ENCODE data around the gene OPN4.

Gene OPN4

GRCh38 chr10:86649471-86650150 is 4.7 kb upstream of the OPN4 start:
- DNase-seq (ENCODE audit: insufficient read length), result no peak
- TF ChIP-seq POLR2AphosphoS5 (IDR thresholded peaks at IDR 0.05; ENCODE audit: low read depth, low read length), result no peak
- TF ChIP-seq POLR2A (IDR thresholded peaks at IDR 0.05; ENCODE audit: low read depth, low read length), result no peak
- no peak for TF ChIP-seq TAF1 (IDR thresholded peaks at IDR 0.05; ENCODE audit: borderline replicate concordance, low read depth, low read length)
- no peak for FAIRE-seq

DNA sequence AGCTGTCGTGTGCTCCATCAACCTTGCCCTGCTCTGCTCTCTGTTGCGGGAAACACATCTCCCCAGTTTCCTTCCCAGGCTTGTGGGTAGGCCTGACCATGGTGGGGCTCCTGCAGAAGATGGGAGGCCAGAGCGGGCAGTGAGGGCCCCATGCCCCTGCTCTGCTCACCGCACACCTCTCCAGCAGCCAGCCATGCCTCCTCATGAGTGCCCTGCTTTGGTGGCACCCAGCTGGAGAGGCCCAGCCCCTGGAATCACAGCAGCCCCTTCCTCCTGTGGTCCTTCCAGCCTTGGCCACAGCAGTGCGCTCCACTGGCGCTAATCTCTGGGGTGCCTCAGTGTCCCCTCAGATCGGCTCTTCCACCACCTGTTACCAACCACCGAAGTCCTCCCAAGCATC is 4.2 kb upstream of the OPN4 start:
- TF ChIP-seq TAF1 (IDR thresholded peaks at IDR 0.05; ENCODE audit: borderline replicate concordance, low read depth, low read length), result no peak
- TF ChIP-seq POLR2A (IDR thresholded peaks at IDR 0.05; ENCODE audit: low read depth, low read length), result no peak
- no peak for TF ChIP-seq POLR2AphosphoS5 (IDR thresholded peaks at IDR 0.05; ENCODE audit: low read depth, low read length)
- FAIRE-seq (no peak), DNase-seq (ENCODE audit: insufficient read length) (no peak)

DNA sequence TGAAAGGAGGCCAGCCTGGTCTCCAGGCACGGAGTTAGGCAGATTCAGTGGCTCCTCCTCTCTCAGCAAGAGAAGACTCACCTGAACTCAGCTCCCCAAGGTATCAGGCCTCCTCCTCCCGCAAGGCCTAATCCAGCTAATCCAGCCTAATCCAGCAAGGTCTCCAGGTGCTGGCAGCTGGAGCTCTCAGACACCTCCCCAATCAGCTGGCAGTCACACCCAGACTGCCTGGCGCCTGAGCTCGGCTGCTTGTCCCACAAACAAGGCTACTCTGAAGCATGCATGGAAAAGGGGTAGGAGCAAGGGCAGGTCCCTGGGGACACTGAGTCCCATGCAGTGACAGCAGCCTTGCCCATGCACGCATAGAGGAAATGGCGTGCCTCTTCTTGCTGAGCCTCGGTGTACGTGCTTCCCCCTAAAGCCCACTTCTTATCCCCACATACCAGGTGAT is 3.3 kb upstream of the OPN4 start:
- FAIRE-seq (no peak), DNase-seq (ENCODE audit: insufficient read length) (peak; percentile 6)
- TF ChIP-seq POLR2AphosphoS5 (IDR thresholded peaks at IDR 0.05; ENCODE audit: low read depth, low read length) (no peak), TAF1 (IDR thresholded peaks at IDR 0.05; ENCODE audit: borderline replicate concordance, low read depth, low read length) (no peak), POLR2A (IDR thresholded peaks at IDR 0.05; ENCODE audit: low read depth, low read length) (no peak)

GRCh38 chr10:86651631-86652331 is 2.6 kb upstream of the OPN4 start:
- DNase-seq (ENCODE audit: insufficient read length) (peak; percentile 7), FAIRE-seq (no peak)
- TF ChIP-seq POLR2AphosphoS5 (IDR thresholded peaks at IDR 0.05; ENCODE audit: low read depth, low read length) (no peak), POLR2A (IDR thresholded peaks at IDR 0.05; ENCODE audit: low read depth, low read length) (no peak)

DNA sequence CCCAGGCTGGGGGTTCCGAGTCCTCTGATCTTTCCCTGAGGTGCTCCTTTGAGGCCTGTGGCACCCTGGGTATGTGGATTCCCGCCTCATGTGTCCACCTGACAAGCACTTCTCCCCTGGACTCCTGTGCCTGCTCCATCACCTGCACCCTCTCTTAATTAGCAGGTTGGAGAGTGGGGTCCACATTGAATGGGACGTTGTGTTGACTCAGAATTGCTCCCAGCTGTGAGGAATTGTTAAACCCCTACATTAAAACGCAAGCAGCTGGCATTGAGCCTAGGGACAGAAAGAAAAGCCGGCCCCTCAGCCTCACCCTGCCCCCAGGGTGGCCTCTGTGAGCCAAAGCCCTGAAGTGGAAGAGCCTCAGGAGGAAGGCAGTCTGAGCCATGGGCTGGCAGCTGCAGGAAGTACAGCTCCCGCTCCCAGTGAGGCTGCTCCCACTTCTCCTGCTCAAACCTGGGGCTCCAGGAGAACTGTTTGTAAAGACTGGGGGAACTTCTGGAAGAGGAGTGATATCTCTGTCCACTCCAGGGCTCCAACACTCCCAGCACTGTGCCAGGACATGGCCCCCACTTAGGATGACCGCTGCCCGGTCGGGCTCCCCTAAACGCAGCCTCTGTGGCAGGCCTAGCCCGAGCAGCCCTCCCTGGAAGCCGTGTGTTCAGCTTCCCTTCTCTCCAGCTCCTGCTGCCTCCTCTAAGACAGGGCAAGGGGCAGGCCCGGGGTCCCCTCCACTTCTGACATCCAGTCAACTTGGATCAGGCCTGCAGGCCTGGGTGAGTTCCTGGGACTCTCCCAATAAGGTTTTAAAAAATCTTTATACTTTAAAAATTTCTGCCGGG is 1.8 kb upstream of the OPN4 start:
- FAIRE-seq (no peak), DNase-seq (ENCODE audit: insufficient read length) (peak; percentile 10)
- TF ChIP-seq POLR2AphosphoS5 (IDR thresholded peaks at IDR 0.05; ENCODE audit: low read depth, low read length) (no peak), POLR2A (IDR thresholded peaks at IDR 0.05; ENCODE audit: low read depth, low read length) (no peak), TAF1 (IDR thresholded peaks at IDR 0.05; ENCODE audit: borderline replicate concordance, low read depth, low read length) (no peak)

DNA sequence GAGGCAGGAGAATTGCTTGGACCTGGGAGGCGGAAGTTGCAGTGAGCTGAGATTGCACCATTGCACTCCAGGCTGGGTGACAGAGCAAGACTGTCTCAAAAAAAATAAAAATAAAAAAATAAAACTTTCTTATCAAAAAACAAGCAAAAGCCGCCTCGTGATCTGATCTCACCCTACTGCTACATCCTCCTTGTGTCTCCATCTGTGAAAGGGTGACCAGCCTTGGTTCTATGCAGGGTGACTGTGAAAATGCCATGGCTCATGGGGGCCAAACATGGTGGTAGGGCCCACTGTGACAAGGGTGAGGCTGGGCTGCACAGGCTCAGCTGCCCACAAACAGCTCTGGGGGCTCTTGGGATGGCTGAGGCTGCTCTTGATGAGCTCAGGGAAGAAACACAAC is 968 bp upstream of the OPN4 start:
- no peak for TF ChIP-seq POLR2AphosphoS5 (IDR thresholded peaks at IDR 0.05; ENCODE audit: low read depth, low read length)
- no peak for TF ChIP-seq POLR2A (IDR thresholded peaks at IDR 0.05; ENCODE audit: low read depth, low read length)
- TF ChIP-seq TAF1 (IDR thresholded peaks at IDR 0.05; ENCODE audit: borderline replicate concordance, low read depth, low read length), result no peak
- DNase-seq (ENCODE audit: insufficient read length) (no peak), FAIRE-seq (no peak)

DNA sequence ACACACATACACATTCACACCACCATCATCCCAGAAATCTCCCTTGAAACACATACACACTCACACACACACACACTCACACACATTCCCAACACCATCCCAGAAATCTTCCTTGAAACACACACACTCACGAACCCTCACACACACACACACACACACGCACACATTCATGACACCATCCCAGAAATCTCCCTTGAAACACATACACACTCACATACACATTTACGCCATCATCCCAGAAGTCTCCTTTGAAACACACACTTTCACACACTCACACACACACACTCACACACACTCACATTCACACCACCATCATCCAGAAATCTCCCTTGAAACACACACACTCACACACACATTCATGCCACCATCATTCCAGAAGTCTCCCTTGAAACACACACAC is 360 bp upstream of the OPN4 start:
- TF ChIP-seq TAF1 (IDR thresholded peaks at IDR 0.05; ENCODE audit: borderline replicate concordance, low read depth, low read length), result no peak
- TF ChIP-seq POLR2AphosphoS5 (IDR thresholded peaks at IDR 0.05; ENCODE audit: low read depth, low read length), result no peak
- TF ChIP-seq POLR2A (IDR thresholded peaks at IDR 0.05; ENCODE audit: low read depth, low read length), result no peak
- DNase-seq (ENCODE audit: insufficient read length), result no peak
- FAIRE-seq, result no peak

GRCh38 chr10:86655173-86655540 is 810 bp downstream of the OPN4 start:
- TF ChIP-seq TAF1 (IDR thresholded peaks at IDR 0.05; ENCODE audit: borderline replicate concordance, low read depth, low read length) (no peak), POLR2A (IDR thresholded peaks at IDR 0.05; ENCODE audit: low read depth, low read length) (no peak), POLR2AphosphoS5 (IDR thresholded peaks at IDR 0.05; ENCODE audit: low read depth, low read length) (no peak)
- FAIRE-seq (no peak), DNase-seq (ENCODE audit: insufficient read length) (no peak)

- DNase-seq (ENCODE audit: insufficient read length) (peak; percentile 12), FAIRE-seq (no peak)
- no peak for TF ChIP-seq POLR2AphosphoS5 (IDR thresholded peaks at IDR 0.05; ENCODE audit: low read depth, low read length)
- TF ChIP-seq POLR2A (IDR thresholded peaks at IDR 0.05; ENCODE audit: low read depth, low read length), result no peak
- no peak for TF ChIP-seq TAF1 (IDR thresholded peaks at IDR 0.05; ENCODE audit: borderline replicate concordance, low read depth, low read length)
Observed at GRCh38 chr10:86655596-86655995, 1.2 kb downstream of the OPN4 start.

GRCh38 chr10:86657011-86657395 is 2.7 kb downstream of the OPN4 start:
- no peak for FAIRE-seq
- DNase-seq (ENCODE audit: insufficient read length), result no peak
- no peak for TF ChIP-seq POLR2AphosphoS5 (IDR thresholded peaks at IDR 0.05; ENCODE audit: low read depth, low read length)
- no peak for TF ChIP-seq TAF1 (IDR thresholded peaks at IDR 0.05; ENCODE audit: borderline replicate concordance, low read depth, low read length)
- no peak for TF ChIP-seq POLR2A (IDR thresholded peaks at IDR 0.05; ENCODE audit: low read depth, low read length)

DNA sequence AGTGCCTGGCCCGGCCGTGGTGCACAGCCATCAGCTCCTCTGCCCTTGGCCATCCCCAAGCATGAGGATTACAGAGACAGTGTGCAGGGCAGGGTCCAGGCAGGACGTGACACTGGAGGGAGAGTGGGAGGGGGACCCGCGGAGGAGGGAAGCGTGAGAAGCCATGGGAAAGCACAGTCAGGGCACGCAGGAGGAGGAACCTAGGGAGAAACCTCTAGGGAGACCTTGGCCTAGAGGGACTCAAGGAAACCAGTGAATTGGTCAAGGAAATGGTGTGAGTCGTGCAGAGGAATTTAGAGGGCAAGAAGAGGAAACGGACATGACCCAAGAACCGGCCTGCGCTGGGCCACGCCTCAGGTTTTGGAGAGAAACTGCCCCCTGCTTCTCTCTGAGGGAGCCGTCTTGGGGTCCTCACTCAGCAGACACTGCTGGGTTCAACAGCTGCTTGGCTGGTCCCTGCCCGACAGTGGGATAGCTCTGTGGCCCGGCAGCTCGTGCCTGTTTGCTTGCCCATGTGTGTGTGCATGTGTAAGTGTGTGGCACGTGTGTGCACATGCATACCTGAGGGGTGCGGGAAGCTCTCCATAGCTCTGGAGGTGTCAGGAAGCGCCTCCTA is 3.2 kb downstream of the OPN4 start:
- TF ChIP-seq POLR2A (IDR thresholded peaks at IDR 0.05; ENCODE audit: low read depth, low read length), result no peak
- no peak for TF ChIP-seq POLR2AphosphoS5 (IDR thresholded peaks at IDR 0.05; ENCODE audit: low read depth, low read length)
- no peak for TF ChIP-seq TAF1 (IDR thresholded peaks at IDR 0.05; ENCODE audit: borderline replicate concordance, low read depth, low read length)
- DNase-seq (ENCODE audit: insufficient read length) (no peak), FAIRE-seq (no peak)
